Activated CD8-positive, alpha-beta memory T cell treated with anti-CD3 and anti-CD28 coated beads for 24 hours (primary cell): Measurements from ENCODE around the gene TBR1.
A peak's percentile ranks its signal among the peaks of the same experiment; 100 is the strongest.

ENCODE experiments used
- DNase-seq: peaks from one replicate; pipeline ENCODE4 v3.0.0-alpha.2; 2020

Gene TBR1

GRCh38 chr2:161415034-161415986, 787 bp upstream of the TBR1 start:
- DNase-seq: peak; percentile 64

GRCh38 chr2:161416708-161417437, 776 bp downstream of the TBR1 start:
- DNase-seq: peak; percentile 64

GRCh38 chr2:161417438-161418274, 1.6 kb downstream of the TBR1 start:
- no peak for DNase-seq

- peak; percentile 56 for DNase-seq
These were observed 2.2 kb downstream of the TBR1 start for GRCh38 chr2:161418275-161418714.

GRCh38 chr2:161418715-161419637, 2.9 kb downstream of the TBR1 start:
- peak; percentile 59 for DNase-seq

- DNase-seq: no peak
These were observed 3.6 kb downstream of the TBR1 start for GRCh38 chr2:161419638-161420190.

GRCh38 chr2:161420406-161421074, 4.4 kb downstream of the TBR1 start:
- no peak for DNase-seq

GRCh38 chr2:161421686-161422085, 5.6 kb downstream of the TBR1 start:
- DNase-seq: no peak

GRCh38 chr2:161422816-161423403, 6.8 kb downstream of the TBR1 start:
- no peak for DNase-seq

GRCh38 chr2:161423421-161424393, 7.6 kb downstream of the TBR1 start:
- peak; percentile 60 for DNase-seq

GRCh38 chr2:161424394-161424769, 8.3 kb downstream of the TBR1 start:
- DNase-seq: no peak

GRCh38 chr2:161424891-161425727, 9.0 kb downstream of the TBR1 start:
- DNase-seq: no peak

- DNase-seq: no peak
These were observed 9.8 kb downstream of the TBR1 start for GRCh38 chr2:161425728-161426454.

- no peak for DNase-seq
These were observed 10.4 kb downstream of the TBR1 start for GRCh38 chr2:161426455-161426921.

GRCh38 chr2:161426922-161427663, 11.0 kb downstream of the TBR1 start:
- peak; percentile 58 for DNase-seq
